CD4-positive, alpha-beta T cell (primary cell): ENCODE data around the gene DLEC1. TPM values are rescaled to one million over a fixed set of nuclear protein-coding genes. Genes with fewer than 3 reads are reported as not detected.

Source experiments
- ATAC-seq: fragments of 200-7000 bp; cut with Tn5 transposase; one replicate; pipeline ENCODE4 v1.10.0; 2022; ENCODE audit warnings: mild to moderate bottlenecking; ENCODE audit not compliant: poor library complexity
- CTCF ChIA-PET: fragments of 350-600 bp; sonication (Branson Sonifier 250); formaldehyde crosslinking; loops from one replicate; lab custom pipeline; 2021; ENCODE audit warnings: antibody characterized with exemption, inconsistent platforms; lab: Charles Lee
- POLR2A ChIA-PET: fragments of 350-600 bp; sonication (Branson Sonifier 250); formaldehyde crosslinking; loops from one replicate; lab custom pipeline; 2021; ENCODE audit warnings: antibody characterized with exemption, inconsistent platforms; lab: Charles Lee
- DNase-seq, 14 experiments: peaks; one replicate each; pipeline ENCODE4 v3.0.0-alpha.2; 2013 to 2020; ENCODE audit warnings: mixed read lengths in 2 of 14
- H3K27ac ChIP-seq, 2 donors: one replicate each; pipeline versions ENCODE4 v1.5.1 to v1.7.0; 2013; ENCODE audit warnings: low read length in 2 of 2, low read depth in 1 of 2, mild to moderate bottlenecking in 1 of 2
- H3K27me3 ChIP-seq, 2 experiments: 1 replicate in 1 of 2; 2 replicates in 1 of 2; pipeline versions ENCODE4 v1.6.1 to v1.7.0; 2013; ENCODE audit warnings: low read length in 2 of 2, control low read depth in 1 of 2, mild to moderate bottlenecking in 1 of 2, moderate library complexity in 1 of 2; ENCODE audit not compliant: insufficient read depth in 2 of 2, control insufficient read depth in 1 of 2
- H3K36me3 ChIP-seq: one replicate; pipeline ENCODE4 v1.6.1; 2013; ENCODE audit warnings: low read length, control low read depth; ENCODE audit not compliant: insufficient read depth
- H3K4me1 ChIP-seq: one replicate; pipeline ENCODE4 v1.6.1; 2013; ENCODE audit warnings: low read length, control low read depth; ENCODE audit not compliant: insufficient read depth
- H3K4me3 ChIP-seq: one replicate; pipeline ENCODE4 v1.5.1; 2013; ENCODE audit warnings: mild to moderate bottlenecking, low read length, moderate library complexity
- H3K9me3 ChIP-seq, 2 experiments: 1 replicate in 1 of 2; 2 replicates in 1 of 2; pipeline versions ENCODE4 v1.6.1 to v1.7.0; 2013; ENCODE audit warnings: low read length in 2 of 2, mild to moderate bottlenecking in 2 of 2, control low read depth in 1 of 2, moderate library complexity in 1 of 2; ENCODE audit not compliant: control insufficient read depth in 1 of 2, insufficient read depth in 1 of 2
- H3K27ac Mint-ChIP-seq: one replicate; pipeline ENCODE4 v1.8.0; 2020; ENCODE audit warnings: mixed read lengths
- H3K27me3 Mint-ChIP-seq: one replicate; pipeline ENCODE4 v1.8.0; 2021; ENCODE audit warnings: mixed read lengths
- H3K36me3 Mint-ChIP-seq: one replicate; pipeline ENCODE4 v1.8.0; 2021; ENCODE audit warnings: low read depth, mixed read lengths
- H3K4me1 Mint-ChIP-seq: one replicate; pipeline ENCODE4 v1.8.0; 2021; ENCODE audit warnings: low read depth, mixed read lengths
- H3K4me3 Mint-ChIP-seq: one replicate; pipeline ENCODE4 v1.8.0; 2020; ENCODE audit warnings: mild to moderate bottlenecking, mixed read lengths
- H3K9me3 Mint-ChIP-seq: one replicate; pipeline ENCODE4 v1.8.0; 2020; ENCODE audit warnings: mixed read lengths
- CTCF ChIP-seq: fragments of 200-600 bp; IDR thresholded peaks from one replicate; pipeline ENCODE4 v1.8.0; 2022; ENCODE audit warnings: antibody characterized with exemption, mild to moderate bottlenecking
- intact Hi-C, 2 experiments: fragments of 100-400 bp; cut with DNase I in 1 of 2; cut with micrococcal nuclease in 1 of 2; formaldehyde crosslinking; loops; one replicate each; pipeline versions ENCODE4 v1.15.1 to v1.9.0; 2023 to 2025; cut with DNase I, micrococcal nuclease
- total RNA-seq, 174 experiments: library from RNA in 2 of 174; stranded (reverse) in 2 of 174; gene quantifications; one replicate each; pipeline ENCODE4 v1.2.3 and lab custom pipeline; 2021 to 2026

The DLEC1 gene
- total RNA-seq, 2 experiments from 2014 or later = 4.4 to 5.1 TPM

DNA sequence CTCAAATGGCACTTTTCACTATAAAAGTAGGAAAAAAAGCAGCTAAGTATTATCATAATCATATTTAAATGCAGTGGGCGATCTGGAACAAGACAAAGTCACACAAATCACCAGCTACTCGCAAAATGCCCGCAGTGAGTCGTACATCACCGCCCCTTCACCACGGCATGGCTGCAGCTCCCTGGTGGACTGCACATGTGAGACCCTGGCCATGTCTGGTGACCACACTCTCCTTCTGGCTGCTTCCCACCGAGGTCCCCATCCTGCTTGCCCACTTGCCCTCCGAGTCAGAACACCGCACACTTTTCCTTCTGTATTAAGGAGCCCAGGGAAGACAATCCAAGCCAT lies 59.3 kb downstream of the DLEC1 start:
- ChIA-PET POLR2A (no interaction called here), CTCF (no interaction called here)
- TF ChIP-seq CTCF = no peak
- Mint-ChIP-seq H3K4me3 (no peak overlapping the region), H3K27me3 (no peaks in the 10 kb centered on the region), H3K27ac (no peak overlapping the region), H3K4me1 (no peaks in the 10 kb centered on the region), H3K36me3 (no peaks in the 10 kb centered on the region), H3K9me3 (no peaks in the 10 kb centered on the region)
- Histone ChIP-seq H3K27ac (no peak overlapping the region), H3K36me3 (no peaks in the 10 kb centered on the region), H3K4me3 (no peak overlapping the region), H3K27me3 (no peaks in the 10 kb centered on the region), H3K4me1 (no peaks in the 10 kb centered on the region), H3K9me3 (no peaks in the 10 kb centered on the region)
- ATAC-seq (no peak), DNase-seq (no peak)
- intact Hi-C loops = no loop called here

GRCh38 chr3:38099518-38099917 lies 60.5 kb downstream of the DLEC1 start:
- ChIA-PET CTCF (no interaction called here), POLR2A (no interaction called here)
- Histone ChIP-seq H3K9me3 (no peaks in the 10 kb centered on the region), H3K27ac (no peak overlapping the region), H3K36me3 (no peaks in the 10 kb centered on the region), H3K27me3 (no peaks in the 10 kb centered on the region), H3K4me1 (no peaks in the 10 kb centered on the region), H3K4me3 (no peak overlapping the region)
- Mint-ChIP-seq H3K4me1 (no peaks in the 10 kb centered on the region), H3K27ac (no peak overlapping the region), H3K9me3 (no peaks in the 10 kb centered on the region), H3K4me3 (no peak overlapping the region), H3K36me3 (peaks cover 6% of the 10 kb centered on the region), H3K27me3 (no peaks in the 10 kb centered on the region)
- DNase-seq (no peak), ATAC-seq (no peak)
- intact Hi-C loops = no loop called here
- no peak for TF ChIP-seq CTCF

DNA sequence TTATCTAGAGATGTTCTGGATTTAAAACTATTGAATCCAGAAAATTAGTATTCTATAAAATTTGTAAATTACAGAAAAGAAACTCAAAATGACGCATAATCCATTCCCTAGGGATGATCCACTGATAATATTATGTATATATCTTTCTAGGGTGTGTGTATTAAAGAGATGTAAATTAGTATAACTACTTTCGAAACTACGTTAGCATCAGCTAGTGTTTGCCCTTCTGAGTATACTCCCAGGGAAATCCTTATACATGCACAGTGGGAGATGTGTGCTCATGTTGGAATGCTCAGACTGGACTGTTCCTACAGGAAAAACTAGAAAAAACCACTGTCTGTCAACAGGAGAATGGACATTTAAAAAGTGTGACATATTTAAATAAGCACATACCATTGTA lies 61.5 kb downstream of the DLEC1 start:
- intact Hi-C loops = loop anchor here in 1 of 2 experiments (5.0 kb wide), 1 partner anchor 263 kb away; no protein-coding TSS in a partner anchor
- no peaks in the 10 kb centered on the region for H3K4me1 Mint-ChIP-seq
- no peaks in the 10 kb centered on the region for H3K9me3 Mint-ChIP-seq
- no peak for TF ChIP-seq CTCF
- DNase-seq (no peak), ATAC-seq (no peak)
- Histone ChIP-seq H3K4me1 (no peaks in the 10 kb centered on the region), H3K4me3 (no peak overlapping the region), H3K27ac (no peak overlapping the region), H3K27me3 (no peaks in the 10 kb centered on the region), H3K9me3 (no peaks in the 10 kb centered on the region), H3K36me3 (no peaks in the 10 kb centered on the region)
- no peaks in the 10 kb centered on the region for H3K27me3 Mint-ChIP-seq
- no peak overlapping the region for H3K27ac Mint-ChIP-seq
- H3K36me3 Mint-ChIP-seq = peaks cover 14% of the 10 kb centered on the region
- CTCF ChIA-PET = no interaction called here
- H3K4me3 Mint-ChIP-seq = no peak overlapping the region
- POLR2A ChIA-PET = no interaction called here
